HG03442 (cell line): ENCODE measurements around the gene SLC6A7.
"Not testable (repeated sequence)": the region's sequence is repeated elsewhere in the genome, so short reads cannot be mapped to it uniquely, and the experiment has no call there.

ENCODE experiments used
- ATAC-seq: cut with Tn5 transposase; IDR thresholded peaks from one replicate; pipeline ENCODE4 v1.9.1; 2021; ENCODE audit warnings: mild to moderate bottlenecking, moderate library complexity; ENCODE audit not compliant: unreplicated experiment

The SLC6A7 gene

DNA sequence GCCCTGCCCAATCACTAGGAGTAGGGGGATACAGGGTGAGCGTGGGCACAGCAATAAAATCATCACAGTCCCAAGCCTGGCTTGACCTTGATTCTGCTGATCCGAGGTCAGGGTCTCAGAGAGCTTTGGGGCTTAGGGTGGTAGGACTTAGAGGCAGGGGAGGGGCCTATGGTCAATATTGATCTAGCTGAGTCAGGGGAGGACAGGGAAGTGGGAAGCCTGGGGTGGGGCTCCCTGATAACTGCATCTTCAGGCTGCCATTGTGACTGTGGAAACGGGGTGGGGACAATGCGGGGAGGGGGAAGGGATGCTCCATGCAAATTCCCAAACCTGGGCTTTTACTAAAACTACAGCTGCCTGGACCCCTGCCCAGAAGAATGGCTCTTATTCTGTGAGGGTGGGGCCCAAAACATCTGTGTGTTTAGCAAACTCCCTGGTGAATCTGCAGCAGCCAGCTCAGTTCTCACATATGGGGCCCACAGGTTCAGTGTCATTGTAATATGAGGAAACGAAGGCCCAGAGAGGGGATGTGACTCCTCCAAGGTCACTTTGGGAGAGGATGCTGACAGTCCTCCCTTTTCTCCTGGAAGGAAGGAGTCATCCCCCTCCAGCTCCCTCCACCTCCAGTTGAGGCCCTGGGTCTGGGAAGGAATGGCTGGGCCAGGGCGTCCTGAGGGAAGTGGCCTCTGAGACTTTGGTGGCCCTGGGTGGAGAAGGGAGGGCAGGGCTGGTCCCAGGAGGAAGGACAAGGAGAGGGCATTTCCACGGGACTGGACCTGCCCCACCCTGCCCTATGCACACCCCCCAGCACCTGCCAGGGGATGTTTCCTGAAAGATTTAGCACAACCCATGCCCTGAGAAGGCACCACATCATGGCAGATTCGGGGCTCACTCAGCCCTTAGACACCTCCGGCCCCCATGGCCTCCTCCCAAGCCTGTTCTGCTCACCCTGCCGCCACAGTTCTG, 26.4 kb downstream of the SLC6A7 start:
- ATAC-seq, result no peak

- ATAC-seq, result no peak
Measured at GRCh38 chr5:150217038-150217437, 27.2 kb downstream of the SLC6A7 start.

DNA sequence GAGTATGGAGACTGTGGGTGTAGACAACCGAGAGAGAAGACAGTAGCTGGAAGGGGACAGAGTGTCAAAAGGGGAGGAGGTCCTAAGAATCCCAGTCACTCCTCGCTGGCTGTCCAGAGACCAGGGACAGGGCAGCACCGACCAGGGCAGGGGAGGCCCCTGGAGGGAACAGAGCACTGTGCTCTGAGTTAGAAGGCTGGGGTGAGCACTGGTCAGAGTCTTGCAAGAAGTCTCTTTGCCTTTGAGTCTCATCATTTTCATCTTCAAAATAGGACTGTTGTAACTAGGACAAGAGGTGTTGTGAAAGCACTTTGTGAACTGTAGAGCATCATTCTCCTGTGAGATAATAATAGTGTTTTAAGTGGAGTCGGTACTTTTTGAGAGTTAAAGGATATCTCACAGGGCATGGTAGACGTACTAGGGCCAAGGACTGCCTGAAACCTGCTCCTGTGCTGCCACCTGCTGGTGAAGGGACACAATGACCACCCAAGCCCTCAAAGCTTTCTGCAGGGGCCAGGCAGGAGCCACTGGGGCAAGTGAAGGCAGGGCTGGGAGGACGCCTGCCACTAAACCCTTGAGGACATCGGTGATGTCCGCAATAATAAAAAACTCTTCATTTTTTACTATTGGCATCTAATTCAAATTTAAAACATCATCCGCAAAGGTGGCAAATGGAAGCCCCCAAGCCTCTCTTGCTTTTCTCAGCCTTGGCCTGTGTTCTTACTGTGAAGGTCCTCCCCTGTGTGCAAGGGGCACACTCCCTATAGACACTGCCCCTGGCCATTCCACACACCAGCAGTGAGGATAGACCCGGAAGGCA, 28.2 kb downstream of the SLC6A7 start:
- ATAC-seq, result peak; percentile 79

- ATAC-seq, result no peak
Measured at GRCh38 chr5:150218693-150219035, 28.8 kb downstream of the SLC6A7 start.

- ATAC-seq, result no peak
Measured at GRCh38 chr5:150219142-150219541, 29.3 kb downstream of the SLC6A7 start.

- no peak for ATAC-seq
Measured at GRCh38 chr5:150219861-150220260, 30.0 kb downstream of the SLC6A7 start.

DNA sequence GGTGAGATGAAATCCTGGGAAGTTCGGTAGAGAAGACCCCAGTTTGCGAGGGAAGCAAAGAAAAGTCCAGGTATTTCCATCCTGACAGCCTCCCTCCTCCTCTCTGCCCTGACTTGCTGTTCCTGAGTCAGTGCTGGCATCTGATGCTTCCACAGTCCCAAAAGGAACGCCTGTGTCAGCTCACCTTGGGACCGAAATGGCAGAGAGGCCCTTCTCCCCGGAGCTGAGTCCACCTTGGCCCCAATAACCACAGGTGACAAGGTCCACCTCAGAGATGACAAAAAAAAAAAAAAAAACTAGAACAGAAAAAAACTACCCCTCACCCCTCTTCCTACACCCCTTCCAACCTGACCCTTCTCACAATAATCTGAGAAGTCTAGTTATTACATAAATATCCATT, 31.6 kb downstream of the SLC6A7 start:
- ATAC-seq, result no peak

GRCh38 chr5:150222906-150223305, 33.0 kb downstream of the SLC6A7 start:
- ATAC-seq, result no peak

- no peak for ATAC-seq
Measured at GRCh38 chr5:150223474-150223873, 33.6 kb downstream of the SLC6A7 start.

DNA sequence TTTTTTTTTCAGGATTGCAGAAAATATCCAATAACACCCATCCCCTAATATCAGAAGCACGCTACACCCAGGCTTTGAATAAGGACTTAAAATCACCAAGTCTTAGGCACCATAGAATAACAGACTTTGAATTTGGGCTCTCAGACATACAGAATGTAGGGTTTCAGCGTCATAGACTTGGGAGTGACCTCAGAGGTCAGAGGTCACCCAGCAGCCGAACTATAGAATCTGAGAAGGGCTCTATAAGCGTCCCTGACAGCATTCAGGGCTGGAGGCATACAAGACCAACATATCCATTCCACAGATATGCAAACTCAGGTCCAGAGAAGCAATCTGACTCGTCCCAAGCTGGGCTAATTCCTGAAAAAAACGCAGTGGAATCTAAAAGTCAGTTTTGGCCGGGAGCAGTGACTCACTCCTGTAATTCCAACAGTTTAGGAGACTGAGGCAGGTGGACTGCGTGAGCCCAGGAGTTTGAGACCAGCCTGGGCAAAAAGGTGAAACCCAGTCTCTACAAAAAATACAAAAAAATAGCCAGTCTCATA, 34.7 kb downstream of the SLC6A7 start:
- no peak for ATAC-seq

- no peak for ATAC-seq
Measured at GRCh38 chr5:150227036-150227435, 37.2 kb downstream of the SLC6A7 start.

GRCh38 chr5:150227606-150228273, 37.9 kb downstream of the SLC6A7 start:
- ATAC-seq, result no peak

GRCh38 chr5:150229571-150229970, 39.7 kb downstream of the SLC6A7 start:
- ATAC-seq, result no peak

DNA sequence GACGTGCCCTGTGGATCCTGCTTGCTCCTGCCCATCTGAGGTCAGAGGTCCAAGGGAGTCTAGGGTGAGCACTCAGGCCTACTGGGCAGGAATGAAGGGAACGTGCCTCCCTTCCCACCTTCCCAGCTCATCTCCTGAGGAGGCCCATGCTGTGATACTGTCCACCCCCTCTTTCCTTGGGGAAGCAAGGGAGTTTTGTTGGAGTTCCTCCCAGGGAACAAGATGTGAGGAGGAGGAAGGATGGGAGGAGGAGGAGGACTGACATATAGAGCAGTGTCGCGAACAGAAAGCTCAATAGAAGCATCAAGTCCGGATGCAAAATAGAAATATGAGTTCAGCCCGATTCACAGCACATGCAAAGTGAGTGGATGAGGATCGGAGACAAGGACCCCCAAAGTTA, 41.0 kb downstream of the SLC6A7 start:
- no peak for ATAC-seq

- not testable (repeated sequence) for ATAC-seq
Measured at GRCh38 chr5:150233706-150234105, 43.8 kb downstream of the SLC6A7 start.

DNA sequence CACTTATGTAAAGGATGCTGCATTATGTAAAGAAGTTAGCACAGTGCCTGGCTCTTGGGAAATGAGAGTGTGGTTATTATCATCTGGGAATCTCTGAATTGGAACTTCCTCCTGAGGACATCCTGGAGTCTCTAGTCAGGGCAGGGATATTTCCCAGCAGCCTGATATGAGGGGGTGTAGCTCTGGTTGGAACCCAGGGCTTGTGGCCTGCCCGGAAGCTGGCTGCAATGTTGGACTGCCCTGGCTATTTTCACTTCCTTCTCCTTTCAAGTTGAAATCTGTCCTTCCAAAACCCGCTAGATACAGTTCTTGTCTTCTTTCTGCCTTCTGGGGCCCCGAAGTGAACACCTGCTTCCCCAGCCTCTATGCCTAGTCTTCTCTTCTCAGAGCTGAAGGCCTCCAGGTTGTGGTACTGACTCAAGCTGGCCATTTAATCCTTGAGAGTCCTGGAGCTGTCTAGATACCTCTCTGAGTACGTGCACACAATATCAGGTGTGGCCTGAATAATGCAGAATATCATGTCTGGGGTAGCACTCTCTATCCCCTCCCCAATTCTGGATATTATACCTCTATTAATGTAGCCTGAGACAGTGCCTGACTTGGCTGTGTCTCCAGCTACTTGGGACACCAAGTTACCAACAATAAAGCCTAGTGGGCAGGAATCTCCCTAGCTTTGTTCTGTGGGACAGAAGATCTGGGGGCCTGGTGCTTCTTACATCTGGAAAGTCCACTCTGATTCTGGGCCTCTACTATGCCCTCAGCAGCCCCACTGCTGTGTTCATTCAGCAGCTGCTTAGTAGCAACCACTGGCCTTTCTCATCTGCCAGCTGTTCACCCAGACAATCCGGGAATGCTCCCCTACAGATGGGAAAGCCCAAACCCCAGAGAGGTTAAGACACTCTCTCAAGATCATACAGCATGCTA, 45.0 kb downstream of the SLC6A7 start:
- no peak for ATAC-seq

- no peak for ATAC-seq
Measured at GRCh38 chr5:150235500-150235854, 45.6 kb downstream of the SLC6A7 start.

GRCh38 chr5:150236313-150236712, 46.5 kb downstream of the SLC6A7 start:
- no peak for ATAC-seq

- no peak for ATAC-seq
Measured at GRCh38 chr5:150236981-150237754, 47.3 kb downstream of the SLC6A7 start.
